ENCODE data around the gene ARMC8.

ARMC8 gene

DNA sequence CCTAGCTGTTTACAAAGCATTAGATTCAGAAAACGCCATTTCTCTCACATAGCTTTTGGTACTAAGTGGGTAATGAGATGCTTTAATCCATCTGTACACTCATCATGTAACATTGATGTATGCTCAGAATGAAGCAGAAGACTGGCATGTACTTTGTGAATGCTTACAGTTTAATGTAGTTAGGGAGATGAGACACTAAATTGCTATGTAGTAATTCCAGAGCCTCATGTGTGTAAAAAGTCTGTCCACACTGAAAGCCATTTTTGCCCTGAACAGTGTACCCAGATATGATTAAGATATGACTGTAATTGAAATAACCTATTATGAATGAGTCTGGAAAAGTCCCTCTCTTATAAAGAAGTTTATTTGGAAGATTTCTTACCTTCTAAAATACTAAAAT, 66.5 kb downstream of the ARMC8 start:
- no peak for DNase-seq

DNA sequence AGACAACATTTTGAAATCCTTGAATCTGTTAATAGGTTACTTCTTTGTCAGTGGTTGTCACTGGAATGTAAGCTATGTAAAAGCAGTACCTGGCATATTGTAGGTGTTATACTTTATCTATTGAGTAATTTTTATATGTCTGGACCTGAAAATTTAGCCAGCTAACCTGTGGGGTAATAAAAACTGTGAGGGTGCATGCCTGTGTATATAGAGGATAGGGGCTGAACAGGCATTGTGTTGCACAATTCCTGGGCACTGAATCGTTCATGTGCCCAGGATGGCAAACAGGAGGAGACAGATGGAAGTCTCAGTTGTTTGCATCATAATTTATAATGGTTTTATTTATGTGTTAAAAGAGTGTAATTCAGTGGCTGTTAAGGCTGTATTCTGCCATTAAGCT, 67.1 kb downstream of the ARMC8 start:
- no peak for DNase-seq

DNA sequence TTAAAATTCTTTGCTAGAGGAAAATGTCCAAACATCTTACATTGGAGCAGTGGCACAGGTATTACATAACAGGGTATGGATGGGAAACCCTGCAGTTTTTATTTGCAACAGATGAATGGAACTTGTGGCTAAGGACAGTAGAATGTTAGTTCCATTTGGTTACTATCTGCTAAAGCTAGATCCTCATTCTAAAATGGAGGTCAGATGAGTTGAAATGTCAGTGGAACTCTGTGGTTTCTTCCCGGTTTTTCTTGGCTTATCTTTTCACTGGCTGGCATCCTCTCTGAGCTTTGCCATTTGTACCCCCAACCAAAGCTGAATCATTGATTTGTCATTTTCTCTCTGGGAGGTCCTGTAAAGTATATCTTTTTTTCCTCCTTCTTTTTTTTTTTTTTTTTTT, 68.9 kb downstream of the ARMC8 start:
- DNase-seq, result no peak

DNA sequence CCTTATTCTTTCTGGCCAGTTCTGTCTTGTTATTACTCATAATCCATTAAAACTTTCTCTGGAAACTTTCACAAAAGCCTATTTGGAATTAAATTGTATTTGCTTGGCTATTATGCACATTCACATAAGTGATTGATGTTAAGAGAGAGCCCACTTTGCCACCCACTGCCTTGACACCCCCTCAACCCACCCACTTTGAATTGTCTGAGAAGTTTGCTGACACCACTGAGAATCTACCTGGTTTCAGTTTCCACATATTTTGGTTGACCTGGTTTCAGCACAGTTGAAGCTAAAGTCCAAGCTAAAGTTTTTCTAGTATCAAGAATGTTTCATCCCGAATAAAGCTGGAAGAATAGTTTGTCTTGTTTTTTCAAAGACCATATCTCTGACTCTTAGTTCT, 70.9 kb downstream of the ARMC8 start:
- DNase-seq, result no peak

DNA sequence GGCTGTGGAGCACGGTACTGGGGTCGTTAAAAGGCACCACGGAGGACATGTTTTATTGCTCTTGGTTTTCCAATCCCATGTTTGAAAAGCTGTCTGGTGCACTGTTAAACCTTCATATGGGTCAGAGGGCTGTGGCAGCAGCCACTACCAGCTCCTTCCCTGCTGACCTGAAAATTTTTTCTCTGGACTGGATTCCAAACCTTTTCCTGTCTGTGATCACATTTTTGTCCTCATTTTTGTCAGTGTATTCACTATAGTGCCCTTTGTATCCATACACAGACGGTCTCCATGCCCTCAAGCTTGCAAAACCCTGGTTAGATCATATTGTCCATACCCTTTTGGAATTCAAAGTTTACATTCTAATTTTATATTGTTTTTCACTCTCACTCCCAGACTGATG, 72.0 kb downstream of the ARMC8 start:
- no peak for DNase-seq

DNA sequence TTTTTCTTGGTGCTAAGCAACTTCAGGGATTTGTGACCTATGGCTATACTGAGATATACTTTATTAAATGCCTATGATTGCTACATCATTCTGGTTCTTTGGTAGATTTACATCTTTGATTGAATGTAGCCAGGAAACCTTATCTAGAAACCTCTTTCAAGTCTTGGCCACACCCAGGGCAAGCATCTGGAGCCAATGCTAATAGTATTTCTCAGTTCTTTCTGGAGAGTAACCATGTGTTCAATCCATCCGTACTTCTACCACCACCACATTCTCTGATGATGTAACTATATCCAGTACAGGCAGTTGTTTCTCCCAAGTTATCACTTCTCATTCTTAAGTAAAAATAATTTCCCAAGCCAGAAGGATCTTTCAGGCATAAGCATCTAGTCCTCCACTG, 73.5 kb downstream of the ARMC8 start:
- no peak for DNase-seq

DNA sequence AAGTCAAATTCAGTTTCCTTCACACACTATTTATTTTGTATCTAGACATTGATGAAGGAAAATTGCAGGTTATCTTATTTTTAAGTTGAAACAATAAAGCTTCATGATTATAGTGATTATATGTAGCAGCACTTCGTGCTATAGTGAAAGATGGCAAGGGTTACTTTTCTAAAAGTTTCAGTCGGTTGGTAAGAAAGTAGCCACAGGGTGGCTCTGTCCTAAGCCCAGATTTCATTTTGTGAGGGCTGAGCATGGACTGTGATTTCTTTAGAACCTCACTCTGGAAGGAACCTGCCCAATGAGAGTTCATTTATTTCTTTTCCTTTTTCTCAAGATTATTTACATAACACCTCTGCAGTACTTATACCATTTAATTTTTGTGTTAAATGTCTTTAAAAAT, 76.0 kb downstream of the ARMC8 start:
- DNase-seq, result no peak

DNA sequence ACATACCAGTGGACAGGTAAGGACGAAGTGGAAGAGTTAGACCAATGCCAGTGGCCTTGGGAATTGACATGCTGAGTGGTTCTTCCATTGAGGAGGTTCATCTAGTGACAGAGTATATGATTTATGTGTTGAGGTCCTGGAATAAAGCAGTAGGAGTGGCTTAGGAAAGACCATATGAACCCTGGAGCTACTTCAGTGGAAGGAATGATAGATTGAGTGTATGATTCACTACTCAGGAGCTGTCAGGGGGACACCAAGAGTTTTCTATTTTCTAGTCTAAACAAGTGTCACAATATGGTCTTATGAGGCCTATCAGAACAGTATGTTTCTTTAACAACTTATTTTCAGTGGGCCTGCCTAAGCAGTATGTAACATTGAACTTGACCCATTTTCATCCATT, 78.6 kb downstream of the ARMC8 start:
- DNase-seq, result no peak

DNA sequence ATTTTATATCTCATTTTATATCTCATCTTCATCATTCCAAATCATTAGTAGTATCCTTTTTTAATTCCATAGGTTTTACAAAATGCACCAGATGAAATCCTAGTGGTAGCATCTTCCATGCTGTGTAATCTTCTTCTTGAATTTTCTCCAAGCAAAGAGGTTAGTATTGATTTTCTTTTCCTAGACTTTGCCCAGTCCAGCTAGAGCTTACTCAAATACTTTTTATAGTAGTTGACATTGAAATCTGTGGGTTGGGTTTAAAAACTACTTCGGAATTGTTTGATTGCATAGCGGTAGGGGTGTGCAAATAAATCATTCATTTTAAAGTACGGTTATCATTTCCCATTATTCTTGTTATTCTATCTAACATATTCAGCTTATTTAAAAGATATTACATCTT, 80.0 kb downstream of the ARMC8 start:
- DNase-seq, result no peak

DNA sequence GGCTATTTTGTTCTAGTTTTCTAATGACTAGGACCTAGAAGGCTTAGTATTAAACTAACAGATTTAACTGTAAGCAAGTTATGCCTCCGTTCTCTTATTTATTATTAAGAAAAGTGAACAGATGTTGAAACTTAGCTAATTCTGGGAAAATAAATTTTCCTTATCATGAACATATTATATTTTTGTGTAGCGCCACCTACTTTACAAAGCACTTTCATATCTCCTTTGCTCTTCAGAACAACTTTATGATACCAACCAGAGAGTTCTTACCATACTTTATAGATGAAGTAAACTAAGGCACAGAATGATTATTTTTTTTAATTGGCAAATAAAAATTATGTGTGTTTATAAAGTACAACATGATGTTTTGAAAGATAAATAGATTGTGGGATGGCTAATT, 83.1 kb downstream of the ARMC8 start:
- no peak for DNase-seq

DNA sequence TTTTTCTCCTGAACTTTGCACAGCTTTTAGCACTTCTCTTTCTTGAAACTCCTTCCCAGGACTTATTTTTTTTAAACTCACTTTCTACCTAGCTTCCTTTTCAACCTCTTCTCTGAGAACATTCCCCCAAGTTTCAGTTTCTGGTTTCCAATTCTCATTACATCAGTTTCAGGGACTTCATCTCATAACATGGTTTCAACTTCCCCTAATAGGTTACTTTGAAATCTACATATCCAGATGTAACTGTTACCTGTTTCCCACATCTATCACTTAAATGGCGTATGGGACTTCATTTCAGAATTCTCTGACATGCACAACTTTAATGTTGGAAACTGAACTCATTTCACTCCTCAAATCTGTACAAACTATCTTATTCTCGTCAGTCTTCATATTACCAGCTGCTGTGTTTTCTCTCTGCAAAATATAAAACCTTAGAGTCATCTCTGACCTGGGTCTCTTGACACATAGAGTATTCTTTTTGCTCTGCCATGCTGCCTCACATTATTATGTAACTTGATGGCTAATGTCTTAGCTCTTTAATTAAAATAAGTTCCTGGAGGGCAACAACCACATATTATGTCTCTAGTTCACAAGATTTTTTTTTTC, 84.2 kb downstream of the ARMC8 start:
- DNase-seq, result no peak

DNA sequence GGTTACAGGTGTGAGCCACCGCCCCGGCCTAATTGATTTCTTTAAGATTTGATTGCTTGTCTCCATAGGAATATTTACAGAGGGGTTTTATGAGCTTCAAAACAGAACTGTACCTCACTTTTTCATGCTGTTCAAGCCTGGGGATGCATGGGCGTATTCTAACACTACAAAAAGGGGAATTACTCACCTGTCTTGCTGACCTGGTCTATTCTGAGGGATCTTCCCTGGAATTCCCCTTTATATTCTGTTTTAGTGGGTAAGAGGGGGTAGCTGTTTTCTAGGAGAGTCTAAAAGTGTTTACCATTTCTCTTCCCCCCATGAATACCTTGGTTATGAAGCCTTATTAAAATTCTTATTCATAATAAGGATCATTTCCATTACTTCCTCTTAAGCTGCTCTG, 94.5 kb downstream of the ARMC8 start:
- DNase-seq, result no peak

DNA sequence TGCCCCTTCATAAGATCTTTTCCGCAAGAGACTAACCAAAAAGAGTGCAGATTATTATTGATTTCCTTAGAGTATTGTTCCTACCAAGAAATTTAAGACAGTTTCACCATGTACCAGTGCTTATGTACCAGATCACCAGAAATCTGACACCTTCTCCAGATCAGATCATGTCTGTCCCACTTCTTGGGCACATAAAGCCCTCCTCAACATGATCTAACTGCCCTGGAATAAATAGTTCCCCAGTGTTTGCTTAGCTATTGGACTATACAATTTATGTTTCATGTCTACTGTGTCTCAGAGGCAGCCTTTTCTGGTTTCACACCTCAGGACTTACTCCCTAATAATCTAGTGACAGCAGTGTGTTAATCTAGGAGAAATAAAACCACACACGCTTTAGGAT, 95.7 kb downstream of the ARMC8 start:
- DNase-seq, result no peak

DNA sequence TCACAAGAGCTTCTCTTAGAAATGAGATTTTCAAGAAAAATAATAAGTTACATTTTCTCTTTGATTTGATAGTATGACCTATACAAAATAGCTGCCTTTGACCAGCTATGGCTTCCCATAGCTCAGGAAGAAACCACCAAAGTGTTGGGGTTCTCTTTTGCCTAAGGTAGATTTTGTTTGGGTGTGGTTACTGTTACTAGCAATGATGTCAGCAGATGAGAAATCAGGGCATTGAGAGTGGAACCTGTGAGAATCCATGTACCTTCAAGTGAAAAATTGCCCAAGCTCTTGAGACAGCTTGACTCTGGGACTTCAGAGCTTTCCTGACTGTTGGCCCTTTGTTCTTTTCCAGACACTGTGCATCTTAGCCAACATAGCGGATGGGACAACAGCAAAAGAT, 97.0 kb downstream of the ARMC8 start:
- DNase-seq, result no peak

DNA sequence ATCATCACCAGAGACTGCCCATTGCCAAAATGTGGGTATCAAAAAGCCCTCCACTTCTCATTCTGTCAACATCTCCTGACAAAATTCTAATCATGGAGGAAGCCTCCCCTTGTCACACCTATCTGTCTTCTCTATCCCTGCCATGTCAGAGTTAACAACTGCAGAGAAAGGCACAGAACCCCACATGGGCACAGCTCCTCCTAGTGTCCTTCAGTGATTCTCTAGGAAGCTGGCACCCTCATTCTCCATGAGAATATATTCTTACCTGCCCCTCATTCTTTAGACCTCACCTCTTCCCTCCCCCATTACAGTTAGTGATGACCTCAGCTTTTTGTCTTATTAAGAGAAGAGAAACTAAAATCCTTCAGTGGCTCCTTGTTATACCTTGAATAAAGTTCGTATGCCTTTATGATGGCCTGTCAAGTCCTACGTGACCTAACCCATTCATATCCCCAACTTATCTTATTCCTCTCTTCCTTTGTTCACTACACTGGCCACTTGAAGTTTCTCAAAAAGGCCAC, 97.9 kb downstream of the ARMC8 start:
- DNase-seq, result no peak

DNA sequence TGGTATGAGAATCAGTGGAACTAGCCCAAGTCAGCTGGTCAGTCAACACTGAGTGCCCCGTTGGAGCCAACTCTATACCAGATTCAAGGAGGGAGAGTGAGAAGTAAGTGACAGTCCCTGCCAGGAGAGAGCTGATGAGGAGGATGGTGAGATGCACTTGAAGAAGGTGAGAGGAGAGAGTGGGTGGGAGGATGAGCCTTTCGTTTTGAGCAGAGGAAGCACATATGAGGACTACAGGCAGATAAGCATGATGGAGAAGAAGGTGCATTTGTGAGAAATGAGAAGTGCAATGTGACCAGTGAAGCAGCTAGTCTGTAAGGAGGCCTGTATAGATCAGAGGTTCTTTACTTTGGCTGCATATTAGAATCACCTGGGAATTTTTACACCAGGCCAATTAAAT, 102.2 kb downstream of the ARMC8 start:
- DNase-seq, result no peak

DNA sequence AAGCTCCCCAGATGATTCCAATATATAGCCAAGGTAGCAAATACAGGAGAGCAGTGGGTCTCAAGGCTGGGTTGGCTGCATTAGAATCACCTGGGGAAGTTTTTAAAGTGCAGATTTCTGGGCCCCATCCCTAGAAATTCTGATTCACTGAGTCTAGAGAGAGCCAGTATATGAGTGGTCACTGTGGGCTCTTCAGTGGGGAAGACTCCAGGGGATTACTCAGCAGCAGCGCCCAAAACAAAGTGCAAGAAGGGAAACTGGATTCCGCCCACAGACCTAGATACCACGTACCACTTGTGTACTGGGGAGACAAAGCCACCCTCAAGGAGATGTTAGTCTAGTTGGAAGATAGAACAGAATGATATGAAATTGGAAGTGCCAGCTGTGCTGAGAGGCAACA, 102.6 kb downstream of the ARMC8 start:
- DNase-seq, result no peak

DNA sequence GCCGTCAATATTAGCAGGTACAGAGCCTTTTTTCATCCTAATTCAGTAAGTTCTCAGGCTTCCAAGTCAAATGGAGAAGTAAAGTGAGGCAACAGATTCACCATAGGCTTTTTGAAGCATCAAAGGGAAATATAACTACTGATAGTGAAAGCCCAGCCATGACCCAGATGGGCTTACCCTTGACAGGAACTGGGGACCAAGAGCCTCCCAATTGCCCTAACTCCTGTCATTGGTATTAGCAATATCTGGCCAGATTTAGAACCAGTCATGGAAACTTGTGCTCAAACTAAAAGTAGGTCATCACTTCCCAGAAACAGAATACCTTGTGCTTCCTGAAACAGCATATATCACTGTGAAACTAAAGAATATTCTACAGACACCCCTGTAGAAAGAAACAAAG, 109.5 kb downstream of the ARMC8 start:
- DNase-seq, result no peak

DNA sequence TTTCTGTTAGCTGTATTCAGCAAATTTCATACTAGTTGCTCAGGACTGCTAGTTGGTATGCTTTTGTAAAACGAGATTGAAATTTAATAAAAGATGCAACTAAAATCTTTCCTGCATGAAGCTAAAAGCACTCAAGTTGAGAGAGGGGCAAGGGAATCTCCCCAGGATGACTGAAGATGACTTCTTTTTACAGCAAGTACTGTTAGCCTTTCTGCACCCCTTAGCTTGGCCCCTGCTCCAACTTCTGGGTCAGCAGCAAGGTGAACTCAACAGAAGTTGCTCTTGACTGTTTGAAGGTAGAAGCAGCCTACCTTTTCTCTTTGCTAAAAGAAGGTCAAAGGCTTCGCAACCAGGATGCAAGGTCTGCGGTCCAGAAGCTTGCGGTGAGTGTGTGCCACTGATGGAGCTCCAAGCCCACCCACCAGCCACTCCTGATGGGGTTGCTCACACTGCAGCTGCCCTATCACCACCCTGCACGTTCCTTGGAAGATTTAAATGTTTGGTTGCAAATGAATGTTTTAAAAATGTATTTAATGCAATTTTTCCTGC, 110.0 kb downstream of the ARMC8 start:
- DNase-seq, result no peak

DNA sequence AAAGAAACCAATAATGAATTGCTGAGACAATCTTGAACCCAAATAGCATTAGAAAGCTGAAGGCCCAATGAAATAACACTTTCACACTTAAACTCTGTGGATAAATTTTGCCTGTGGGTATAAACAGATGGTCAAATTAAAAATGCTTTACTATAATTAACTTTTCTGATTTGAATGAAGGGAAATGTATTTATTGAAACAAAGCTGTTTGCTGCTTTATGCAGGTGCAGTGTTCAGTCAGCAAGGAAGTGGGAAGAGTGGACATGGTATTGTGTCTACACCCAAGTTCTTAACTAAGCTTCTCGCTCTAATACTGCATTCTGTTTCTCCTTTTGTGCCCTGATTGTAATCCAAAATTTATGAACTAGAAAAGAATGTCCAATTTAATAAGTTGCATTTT, 110.8 kb downstream of the ARMC8 start:
- DNase-seq, result no peak

DNA sequence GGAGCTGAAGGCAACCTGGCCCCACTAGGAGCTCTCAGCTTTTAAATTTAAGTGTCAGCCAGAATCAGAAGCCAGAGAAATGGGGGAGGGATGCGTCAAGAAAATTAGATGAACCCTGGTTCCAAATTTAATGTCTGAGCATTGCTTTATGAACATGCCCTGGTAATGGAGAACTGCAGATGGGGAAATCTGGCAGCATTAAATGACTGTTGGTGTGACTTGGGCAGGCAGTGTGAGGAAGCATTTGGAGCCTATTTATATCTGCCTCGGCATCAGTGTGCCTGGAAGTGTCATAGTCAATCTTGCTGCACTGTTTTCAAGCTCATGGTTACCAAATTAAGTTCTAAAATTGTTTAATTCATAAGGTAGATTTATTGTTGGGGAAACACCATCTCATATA, 113.5 kb downstream of the ARMC8 start:
- DNase-seq, result no peak

DNA sequence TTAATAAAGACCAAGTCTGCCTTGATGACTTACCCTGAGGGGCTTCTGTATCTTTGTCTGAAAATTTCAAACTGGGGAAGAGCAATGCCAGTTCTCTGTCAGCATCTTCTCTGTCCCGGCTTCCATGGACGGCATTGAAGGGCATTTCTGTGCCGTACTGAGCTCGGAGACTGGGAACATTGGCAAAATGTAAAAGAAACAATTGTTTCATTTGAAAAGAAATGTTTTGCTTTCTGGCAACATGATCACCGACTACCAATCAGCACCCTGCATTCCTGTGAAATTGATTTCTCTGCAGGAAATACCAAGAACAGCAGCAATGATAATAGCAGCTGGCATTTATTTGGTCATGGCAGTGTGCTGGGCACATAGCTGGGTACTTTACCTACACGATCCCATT, 116.4 kb downstream of the ARMC8 start:
- no peak for DNase-seq

DNA sequence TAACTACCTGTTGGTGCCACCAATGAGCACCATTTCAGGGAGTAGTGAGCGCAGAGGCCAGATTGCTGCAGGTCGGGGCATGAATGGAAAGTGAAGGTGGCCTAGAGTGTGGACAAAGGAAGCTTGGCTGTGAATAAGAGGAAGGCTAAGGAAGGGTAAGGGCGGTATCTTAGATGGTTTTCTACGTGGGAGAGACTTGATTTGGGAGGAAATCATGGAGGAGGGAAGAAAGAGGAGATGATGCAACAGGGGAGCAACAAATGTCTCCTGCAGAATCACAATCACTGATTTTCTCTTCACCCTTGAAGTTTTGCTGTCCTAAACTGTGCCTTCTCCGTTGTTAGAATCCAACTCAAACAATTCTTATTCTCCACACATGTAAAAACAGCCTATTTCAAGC, 120.8 kb downstream of the ARMC8 start:
- no peak for DNase-seq

DNA sequence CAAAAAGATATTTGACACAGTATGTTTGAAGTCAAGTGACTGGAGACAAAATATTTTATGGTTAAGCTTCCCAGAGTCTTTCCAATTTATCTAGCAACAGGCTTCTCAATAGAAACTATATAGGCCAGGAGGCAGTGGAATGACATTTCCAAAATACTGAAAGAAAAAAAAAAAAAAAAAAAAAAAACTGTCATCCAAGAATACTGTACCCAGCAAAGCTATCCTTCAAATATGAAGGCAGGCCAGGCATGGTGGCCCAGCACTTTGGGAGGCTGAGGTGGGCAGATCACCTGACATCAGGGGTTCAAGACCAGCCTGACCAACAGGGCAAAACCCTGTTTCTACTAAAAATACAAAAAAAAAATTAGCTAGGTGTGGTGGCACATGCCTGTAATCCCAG, 121.7 kb downstream of the ARMC8 start:
- DNase-seq, result no peak

DNA sequence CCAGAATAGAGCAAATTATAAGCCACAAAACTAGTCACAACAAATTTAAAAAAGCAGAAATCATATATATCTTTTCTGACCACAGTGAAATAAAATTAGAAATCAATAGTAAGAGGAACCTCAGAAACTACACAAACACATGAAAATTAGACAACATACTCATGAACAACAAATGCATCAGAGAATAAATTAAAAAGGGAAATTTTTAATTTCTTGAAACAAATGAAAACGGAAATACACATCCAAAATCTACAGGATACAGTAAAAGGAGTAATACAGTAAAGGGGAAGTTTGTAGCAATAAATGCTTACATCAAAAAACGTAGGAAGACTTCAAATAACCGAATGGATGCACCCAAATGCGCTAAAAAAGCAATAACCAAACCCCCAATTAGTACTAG, 123.4 kb downstream of the ARMC8 start:
- no peak for DNase-seq

DNA sequence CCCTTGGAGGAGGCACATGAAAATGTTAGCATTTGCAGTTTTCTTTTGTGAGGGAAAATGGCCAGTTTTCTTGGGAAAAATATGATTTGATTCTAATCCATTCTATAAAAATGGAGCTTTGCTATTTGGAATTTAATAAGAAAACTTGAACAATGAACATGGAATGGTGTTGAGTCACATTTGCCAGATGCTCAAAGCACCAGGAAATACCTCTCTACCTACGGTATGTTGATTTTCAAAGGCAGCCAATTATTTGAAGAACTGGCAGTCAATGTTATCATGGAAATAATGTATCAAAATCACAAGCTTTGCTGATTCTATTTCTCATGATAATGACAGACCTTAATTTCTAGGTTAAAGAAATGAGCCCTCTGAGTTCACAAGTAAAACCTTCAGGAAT, 127.7 kb downstream of the ARMC8 start:
- DNase-seq, result peak; percentile 40
